NCI-H510A treated with DMSO at 0.1 percent for 48 hours (cell line): Measurements from ENCODE around the gene UGT1A8.
"Not testable (repeated sequence)": the region's sequence is repeated elsewhere in the genome, so short reads cannot be mapped to it uniquely, and the experiment has no call there.

Experiments used
- DNase-seq: peaks from one replicate; lab custom pipeline; 2025; lab: John Stamatoyannopoulos, UW

UGT1A8 gene

GRCh38 chr2:233617476-233617875 lies at the start of gene UGT1A8:
TSS of gene UGT1A8 (plus strand) at chr2:233617633. CDS start at chr2:233617708, 75 bp downstream.
- DNase-seq: not testable (repeated sequence)

- DNase-seq: no peak
These were observed 46.4 kb upstream of the UGT1A8 start for GRCh38 chr2:233571001-233571400.

- DNase-seq: no peak
These were observed 46.0 kb upstream of the UGT1A8 start for GRCh38 chr2:233571462-233571861.

- peak; percentile 25 for DNase-seq
These were observed 45.0 kb upstream of the UGT1A8 start for GRCh38 chr2:233572468-233572867.

- not testable (repeated sequence) for DNase-seq
These were observed 40.1 kb upstream of the UGT1A8 start for GRCh38 chr2:233577341-233577740.

GRCh38 chr2:233583217-233583965 lies 34.0 kb upstream of the UGT1A8 start:
- not testable (repeated sequence) for DNase-seq

- peak; percentile 26 for DNase-seq
These were observed 33.2 kb upstream of the UGT1A8 start for GRCh38 chr2:233584210-233584609.

GRCh38 chr2:233588400-233588799 lies 29.0 kb upstream of the UGT1A8 start:
- DNase-seq: no peak

- not testable (repeated sequence) for DNase-seq
These were observed 24.7 kb upstream of the UGT1A8 start for GRCh38 chr2:233592706-233593105.

- DNase-seq: no peak
These were observed 24.2 kb upstream of the UGT1A8 start for GRCh38 chr2:233593201-233593600.

GRCh38 chr2:233597522-233597921 lies 19.9 kb upstream of the UGT1A8 start:
- peak; percentile 48 for DNase-seq

- DNase-seq: peak; percentile 35
These were observed 18.5 kb upstream of the UGT1A8 start for GRCh38 chr2:233598952-233599351.

GRCh38 chr2:233600386-233600785 lies 17.0 kb upstream of the UGT1A8 start:
- no peak for DNase-seq

GRCh38 chr2:233602076-233602475 lies 15.4 kb upstream of the UGT1A8 start:
- DNase-seq: no peak

- no peak for DNase-seq
These were observed 13.9 kb upstream of the UGT1A8 start for GRCh38 chr2:233603520-233603919.

GRCh38 chr2:233604826-233605225 lies 12.6 kb upstream of the UGT1A8 start:
- DNase-seq: no peak

GRCh38 chr2:233605680-233606079 lies 11.8 kb upstream of the UGT1A8 start:
- no peak for DNase-seq

GRCh38 chr2:233611284-233611683 lies 6.1 kb upstream of the UGT1A8 start:
- no peak for DNase-seq

GRCh38 chr2:233620204-233620603 lies 2.8 kb downstream of the UGT1A8 start:
- DNase-seq: no peak

- DNase-seq: not testable (repeated sequence)
These were observed 4.4 kb downstream of the UGT1A8 start for GRCh38 chr2:233621863-233622262.

- no peak for DNase-seq
These were observed 10.0 kb downstream of the UGT1A8 start for GRCh38 chr2:233627331-233628025.

GRCh38 chr2:233636306-233636705 lies 18.9 kb downstream of the UGT1A8 start, which contains the start of gene UGT1A10:
TSS of gene UGT1A10 (plus strand) at chr2:233636448. CDS start at chr2:233636523, 75 bp downstream.
- not testable (repeated sequence) for DNase-seq

- no peak for DNase-seq
These were observed 21.4 kb downstream of the UGT1A8 start for GRCh38 chr2:233638836-233639235.
